SK-N-MC (cell line): ENCODE results near the gene KCNH1.
"Not testable (repeated sequence)": the region's sequence is repeated elsewhere in the genome, so short reads cannot be mapped to it uniquely, and the experiment has no call there.

Source experiments
- DNase-seq: peaks from one replicate; pipeline ENCODE4 v3.0.0-alpha.2; 2011; ENCODE audit warnings: low read depth, low spot score
- H3K27ac ChIP-seq: fragments of 200-600 bp; sonication (generic); 2 replicates; pipeline ENCODE4 v1.5.1; 2016; ENCODE audit warnings: mixed run types
- H3K36me3 ChIP-seq: fragments of 200-600 bp; sonication (generic); 2 replicates; pipeline ENCODE4 v1.6.1; 2017; ENCODE audit warnings: antibody characterized with exemption, low read length, mixed read lengths; ENCODE audit not compliant: insufficient read depth
- H3K4me3 ChIP-seq: fragments of 200-600 bp; sonication (generic); 2 replicates; pipeline ENCODE4 v1.5.1; 2016
- H3K9ac ChIP-seq: fragments of 200-600 bp; sonication (generic); 2 replicates; pipeline ENCODE4 v1.8.0; 2017; ENCODE audit warnings: mixed run types, mixed read lengths; ENCODE audit not compliant: insufficient read length
- H3K9me3 ChIP-seq: fragments of 200-600 bp; sonication (generic); 2 replicates; pipeline ENCODE4 v1.6.1; 2017; ENCODE audit warnings: low read depth, mild to moderate bottlenecking, antibody characterized with exemption, low read length, moderate library complexity, mixed read lengths
- EZH2 ChIP-seq: fragments of 200-600 bp; sonication (generic); IDR thresholded peaks from one replicate; pipeline ENCODE4 v1.6.1; 2017; ENCODE audit warnings: antibody characterized with exemption
- FOXP2 ChIP-seq: optimal IDR thresholded peaks from 2 replicates; pipeline ENCODE3; 2011; ENCODE audit warnings: mild to moderate bottlenecking, moderate library complexity; ENCODE audit not compliant: insufficient read depth; ENCODE audit errors: extremely low read length, control extremely low read depth
- POLR2AphosphoS5 ChIP-seq: IDR thresholded peaks from 2 replicates; pipeline ENCODE4 v1.6.1; 2012; ENCODE audit warnings: mild to moderate bottlenecking, low read depth, low read length, borderline replicate concordance

The KCNH1 gene

GRCh38 chr1:211033921-211034525 lies 99.9 kb downstream of the KCNH1 start:
- DNase-seq, result no peak
- Histone ChIP-seq H3K9ac (no peak overlapping the region), H3K9me3 (no peaks in the 10 kb centered on the region), H3K27ac (no peak overlapping the region), H3K36me3 (no peaks in the 10 kb centered on the region), H3K4me3 (no peak overlapping the region)
- TF ChIP-seq POLR2AphosphoS5 (no peak), FOXP2 (no peak), EZH2 (no peak)

GRCh38 chr1:211024901-211025300 lies 109.0 kb downstream of the KCNH1 start:
- Histone ChIP-seq H3K4me3 (no peak overlapping the region), H3K36me3 (no peaks in the 10 kb centered on the region), H3K9ac (no peak overlapping the region), H3K27ac (no peak overlapping the region), H3K9me3 (no peaks in the 10 kb centered on the region)
- TF ChIP-seq EZH2, result no peak
- no peak for TF ChIP-seq POLR2AphosphoS5
- TF ChIP-seq FOXP2, result no peak
- no peak for DNase-seq

GRCh38 chr1:211019266-211019665 lies 114.7 kb downstream of the KCNH1 start:
- no peak overlapping the region for H3K4me3 ChIP-seq
- TF ChIP-seq FOXP2 (no peak), EZH2 (no peak), POLR2AphosphoS5 (no peak)
- no peak overlapping the region for H3K27ac ChIP-seq
- DNase-seq, result no peak
- no peak overlapping the region for H3K9ac ChIP-seq
- no peaks in the 10 kb centered on the region for H3K9me3 ChIP-seq
- no peaks in the 10 kb centered on the region for H3K36me3 ChIP-seq

GRCh38 chr1:211018690-211019089 lies 115.3 kb downstream of the KCNH1 start:
- TF ChIP-seq EZH2, result no peak
- TF ChIP-seq FOXP2, result no peak
- H3K9ac ChIP-seq, result no peak overlapping the region
- no peak for DNase-seq
- H3K4me3 ChIP-seq, result no peak overlapping the region
- no peak overlapping the region for H3K27ac ChIP-seq
- no peaks in the 10 kb centered on the region for H3K36me3 ChIP-seq
- H3K9me3 ChIP-seq, result no peaks in the 10 kb centered on the region

- no peak overlapping the region for H3K27ac ChIP-seq
- no peaks in the 10 kb centered on the region for H3K9me3 ChIP-seq
- no peaks in the 10 kb centered on the region for H3K36me3 ChIP-seq
- DNase-seq, result no peak
- H3K4me3 ChIP-seq, result no peak overlapping the region
- TF ChIP-seq POLR2AphosphoS5 (no peak), EZH2 (no peak), FOXP2 (no peak)
- H3K9ac ChIP-seq, result no peak overlapping the region
Measured at GRCh38 chr1:211017075-211017718, 116.8 kb downstream of the KCNH1 start.

GRCh38 chr1:211014275-211014674 lies 119.7 kb downstream of the KCNH1 start:
- DNase-seq, result no peak
- no peak for TF ChIP-seq POLR2AphosphoS5
- TF ChIP-seq FOXP2, result no peak
- no peak for TF ChIP-seq EZH2

GRCh38 chr1:211013346-211014240 lies 120.4 kb downstream of the KCNH1 start:
- Histone ChIP-seq H3K36me3 (no peaks in the 10 kb centered on the region), H3K27ac (no peak overlapping the region), H3K9me3 (no peaks in the 10 kb centered on the region), H3K4me3 (no peak overlapping the region), H3K9ac (no peak overlapping the region)
- TF ChIP-seq EZH2 (no peak), FOXP2 (no peak), POLR2AphosphoS5 (no peak)
- DNase-seq, result no peak

More at GRCh38 chr1:211014275-211014674, 119.7 kb downstream of the KCNH1 start:
- H3K36me3 ChIP-seq, result no peaks in the 10 kb centered on the region
- no peak overlapping the region for H3K9ac ChIP-seq
- H3K27ac ChIP-seq, result no peak overlapping the region
- H3K9me3 ChIP-seq, result no peaks in the 10 kb centered on the region
- H3K4me3 ChIP-seq, result no peak overlapping the region

GRCh38 chr1:211011128-211011527 lies 122.8 kb downstream of the KCNH1 start:
- not testable (repeated sequence) for H3K9ac ChIP-seq, H3K9me3 ChIP-seq, H3K36me3 ChIP-seq, H3K4me3 ChIP-seq, DNase-seq, H3K27ac ChIP-seq
